Ascending aorta (tissue), 2 donors: Measurements from ENCODE around the gene SELENOO. TPM values are rescaled to one million over a fixed set of nuclear protein-coding genes. Genes with fewer than 3 reads are reported as not detected.

Experiments
- DNase-seq, 2 donors: peaks; one replicate each; pipeline ENCODE4 v3.0.0-alpha.2; 2019; ENCODE audit warnings: low spot score in 2 of 2
- H3K27ac ChIP-seq, 2 donors: fragments of 200-600 bp; sonication (generic); one replicate each; pipeline ENCODE4 v1.5.1; 2016 to 2017; ENCODE audit warnings: mild to moderate bottlenecking in 1 of 2
- H3K27me3 ChIP-seq: fragments of 200-600 bp; sonication (generic); one replicate; pipeline ENCODE4 v1.5.1; 2017
- H3K36me3 ChIP-seq, 2 donors: fragments of 200-600 bp; sonication (generic); one replicate each; pipeline ENCODE4 v1.5.1; 2016
- H3K4me1 ChIP-seq, 2 donors: fragments of 200-600 bp; sonication (generic); one replicate each; pipeline ENCODE4 v1.5.1; 2016 to 2017; ENCODE audit warnings: mild to moderate bottlenecking in 1 of 2
- H3K4me3 ChIP-seq, 2 donors: fragments of 200-600 bp; sonication (generic); one replicate each; pipeline ENCODE4 v1.5.1; 2016 to 2017; ENCODE audit warnings: mild to moderate bottlenecking in 1 of 2
- H3K9me3 ChIP-seq, 2 donors: fragments of 200-600 bp; sonication (generic); one replicate each; pipeline ENCODE4 v1.5.1; 2016
- intact Hi-C: fragments of 100-400 bp; cut with DNase I; formaldehyde crosslinking; loops from one replicate; pipeline ENCODE4 v1.15.1; 2023
- total RNA-seq: library from RNA; depleted of rRNA; stranded (reverse); fragments of >200 nt; gene quantifications from one replicate; pipeline ENCODE4 v1.1.0, GENCODE V29; 2016
- TF ChIP-seq, protein P1 (sequence below), 3 experiments: fragments of 200-600 bp in 2 of 3; fragments of 450-650 bp in 1 of 3; sonication (generic) in 2 of 3; IDR thresholded peaks; one replicate each; pipeline ENCODE4 v1.5.1; 2016 to 2019; ENCODE audit warnings: antibody characterized with exemption in 3 of 3, mild to moderate bottlenecking in 1 of 3, moderate library complexity in 1 of 3

The SELENOO gene
- total RNA-seq, 1 donor from 2014 or later: 41.7 TPM

DNA sequence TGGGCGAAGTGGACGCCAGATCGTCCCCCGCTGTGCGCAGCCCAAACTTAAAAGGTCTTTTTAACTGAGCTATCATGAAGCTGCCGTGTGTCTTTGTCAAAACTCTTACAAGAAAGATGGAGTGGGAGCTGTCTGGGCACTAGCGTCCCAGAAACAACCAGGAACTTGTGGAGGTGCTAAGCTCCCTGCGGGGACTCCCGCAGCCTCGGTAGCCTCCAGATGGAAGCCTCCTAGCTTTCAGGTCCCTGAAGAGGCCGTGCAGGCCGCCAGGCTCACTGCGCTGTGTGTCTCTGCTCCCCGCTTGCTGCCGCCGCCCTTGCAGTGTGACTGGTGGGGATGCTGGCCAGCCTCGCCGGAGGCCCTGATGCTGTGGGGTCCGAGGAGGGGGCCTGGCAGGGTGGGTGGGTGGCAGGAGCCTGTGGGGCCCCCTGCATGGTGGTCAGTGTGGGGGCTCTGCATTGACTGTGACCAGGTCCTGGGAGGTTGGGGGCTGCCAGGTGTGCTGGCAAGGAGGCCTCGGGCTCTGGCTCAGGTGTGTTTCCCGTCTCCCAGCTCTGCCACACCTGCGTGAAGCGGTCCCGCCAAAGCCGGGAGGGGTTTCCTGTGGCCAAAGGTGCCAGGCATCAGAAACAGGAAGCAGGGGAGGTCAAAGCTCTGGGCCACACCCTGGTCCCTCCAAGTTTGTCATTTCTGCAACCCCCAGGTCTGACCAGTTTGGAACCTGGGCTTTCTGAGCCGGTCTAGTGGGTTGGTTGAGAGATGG lies 13.9 kb upstream of the SELENOO start:
- intact Hi-C loops: loop anchor here (1.0 to 5.0 kb wide), 3 partner anchors 13 to 270 kb away; partner anchors contain the start of genes ALG12, CRELD2 and PIM3
- Histone ChIP-seq H3K9me3 (no peaks in the 10 kb centered on the region), H3K27ac (peak overlapping the region; percentile 42 to 67), H3K27me3 (no peaks in the 10 kb centered on the region), H3K36me3 (no peaks in the 10 kb centered on the region), H3K4me1 (peaks cover 9 to 40% of the 10 kb centered on the region in 2 donors), H3K4me3 (peak overlapping the region; percentile 72 to 77)
- no peak for DNase-seq
- TF ChIP-seq, protein P1, sequence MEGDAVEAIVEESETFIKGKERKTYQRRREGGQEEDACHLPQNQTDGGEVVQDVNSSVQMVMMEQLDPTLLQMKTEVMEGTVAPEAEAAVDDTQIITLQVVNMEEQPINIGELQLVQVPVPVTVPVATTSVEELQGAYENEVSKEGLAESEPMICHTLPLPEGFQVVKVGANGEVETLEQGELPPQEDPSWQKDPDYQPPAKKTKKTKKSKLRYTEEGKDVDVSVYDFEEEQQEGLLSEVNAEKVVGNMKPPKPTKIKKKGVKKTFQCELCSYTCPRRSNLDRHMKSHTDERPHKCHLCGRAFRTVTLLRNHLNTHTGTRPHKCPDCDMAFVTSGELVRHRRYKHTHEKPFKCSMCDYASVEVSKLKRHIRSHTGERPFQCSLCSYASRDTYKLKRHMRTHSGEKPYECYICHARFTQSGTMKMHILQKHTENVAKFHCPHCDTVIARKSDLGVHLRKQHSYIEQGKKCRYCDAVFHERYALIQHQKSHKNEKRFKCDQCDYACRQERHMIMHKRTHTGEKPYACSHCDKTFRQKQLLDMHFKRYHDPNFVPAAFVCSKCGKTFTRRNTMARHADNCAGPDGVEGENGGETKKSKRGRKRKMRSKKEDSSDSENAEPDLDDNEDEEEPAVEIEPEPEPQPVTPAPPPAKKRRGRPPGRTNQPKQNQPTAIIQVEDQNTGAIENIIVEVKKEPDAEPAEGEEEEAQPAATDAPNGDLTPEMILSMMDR (IDR thresholded peaks at IDR 0.05): no peak

- DNase-seq: no peak
- Histone ChIP-seq H3K9me3 (no peaks in the 10 kb centered on the region), H3K4me3 (no peak overlapping the region), H3K36me3 (peaks cover 0 to 3% of the 10 kb centered on the region in 2 donors), H3K27me3 (no peaks in the 10 kb centered on the region), H3K4me1 (peaks cover 9 to 38% of the 10 kb centered on the region in 2 donors), H3K27ac (no peak overlapping the region)
- TF ChIP-seq, protein P1 (IDR thresholded peaks at IDR 0.05): no peak
- intact Hi-C loops: loop anchor here (5.0 kb wide), 2 partner anchors 226 to 271 kb away; partner anchors contain the start of genes ALG12, CRELD2 and PIM3
Observed at GRCh38 chr22:50188356-50188755, 12.5 kb upstream of the SELENOO start.

GRCh38 chr22:50189184-50189848 lies 11.5 kb upstream of the SELENOO start:
- peaks cover 9 to 36% of the 10 kb centered on the region in 2 donors for H3K4me1 ChIP-seq
- H3K4me3 ChIP-seq: peak overlapping the region in 1 of 2 donors; percentile 62

DNA sequence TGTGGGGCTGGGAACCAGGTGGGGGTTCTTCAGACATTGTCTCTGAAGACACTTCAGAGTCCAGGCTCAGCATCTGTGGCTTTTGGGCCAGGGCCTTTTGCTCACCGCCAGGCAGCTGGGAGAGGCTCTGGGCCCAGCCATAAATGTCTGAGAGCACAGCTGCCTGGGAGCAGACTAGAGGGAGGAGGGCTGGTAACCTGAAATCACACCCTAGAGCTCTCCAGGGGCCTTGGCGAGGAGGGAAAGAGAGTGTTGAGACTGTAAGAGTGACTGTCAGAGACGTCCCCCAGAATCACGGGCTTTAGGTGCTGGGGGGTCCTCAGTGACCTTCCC lies 11.0 kb upstream of the SELENOO start:
- Histone ChIP-seq H3K4me3 (peak overlapping the region; percentile 58 to 62), H3K27me3 (no peaks in the 10 kb centered on the region), H3K27ac (peak overlapping the region; percentile 77 to 89), H3K9me3 (no peaks in the 10 kb centered on the region), H3K36me3 (peaks cover 13 to 18% of the 10 kb centered on the region in 2 donors), H3K4me1 (peaks cover 9 to 36% of the 10 kb centered on the region in 2 donors)
- DNase-seq: no peak
- TF ChIP-seq, protein P1 (IDR thresholded peaks at IDR 0.05): no peak
- intact Hi-C loops: loop anchor here (5.0 kb wide), 2 partner anchors 228 to 273 kb away; partner anchors contain the start of genes ALG12, CRELD2 and PIM3

More at GRCh38 chr22:50189184-50189848, 11.5 kb upstream of the SELENOO start:
- H3K36me3 ChIP-seq: peaks cover 8 to 13% of the 10 kb centered on the region in 2 donors
- no peaks in the 10 kb centered on the region for H3K9me3 ChIP-seq
- no peak for DNase-seq
- H3K27me3 ChIP-seq: no peaks in the 10 kb centered on the region
- peak overlapping the region; percentile 77 to 89 for H3K27ac ChIP-seq
- intact Hi-C loops: loop anchor here (5.0 kb wide), 2 partner anchors 227 to 272 kb away; partner anchors contain the start of genes ALG12, CRELD2 and PIM3
- TF ChIP-seq, protein P1 (IDR thresholded peaks at IDR 0.05): no peak

DNA sequence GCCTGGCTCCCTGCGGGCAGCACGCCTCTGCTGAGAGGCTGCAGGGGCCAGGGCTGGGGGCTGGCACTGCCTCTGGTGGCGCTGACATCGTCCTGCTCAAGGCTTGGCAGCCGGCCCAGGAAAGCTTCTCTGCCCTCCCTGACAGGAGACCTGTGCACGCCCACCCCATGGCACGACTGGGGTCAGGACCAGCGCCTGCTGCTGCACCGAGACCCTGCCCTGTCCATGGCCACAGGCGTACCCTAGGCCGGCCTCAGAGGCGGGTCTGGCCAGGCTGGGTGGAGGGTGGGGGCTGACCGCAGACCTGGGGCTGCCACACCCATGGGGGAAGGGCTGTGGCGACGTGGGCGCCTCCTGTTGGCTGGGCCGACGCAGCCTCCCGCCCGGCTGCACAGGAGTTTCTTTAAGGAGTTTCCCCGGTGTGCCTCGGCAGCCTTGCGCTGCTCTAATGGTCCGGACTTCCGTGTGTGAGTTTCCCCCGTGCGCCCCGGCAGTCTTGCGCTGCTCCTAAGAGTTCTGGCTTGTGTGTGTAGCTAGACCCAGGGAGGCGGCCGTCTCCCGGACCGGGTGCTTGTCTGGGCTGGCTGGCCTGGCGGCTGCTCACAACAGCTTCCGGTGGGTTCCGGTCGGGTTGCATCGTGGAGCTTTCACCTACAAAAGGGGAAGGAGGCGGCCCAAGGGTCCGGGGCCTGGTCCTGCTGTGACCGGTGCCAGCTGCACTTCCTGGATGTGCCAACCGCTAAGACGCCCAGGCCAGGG lies 10.4 kb upstream of the SELENOO start:
- intact Hi-C loops: no loop called here
- peaks cover 9 to 32% of the 10 kb centered on the region in 2 donors for H3K4me1 ChIP-seq
- no peaks in the 10 kb centered on the region for H3K27me3 ChIP-seq
- peak; percentile 62 to 89 for DNase-seq
- TF ChIP-seq, protein P1 (IDR thresholded peaks at IDR 0.05): peak in 2 of 3 experiments; percentile 43 to 51
- peak overlapping the region; percentile 77 to 89 for H3K27ac ChIP-seq
- H3K36me3 ChIP-seq: peaks cover 13 to 21% of the 10 kb centered on the region in 2 donors
- peak overlapping the region; percentile 58 to 62 for H3K4me3 ChIP-seq
- no peaks in the 10 kb centered on the region for H3K9me3 ChIP-seq
